Prostate gland (tissue), 2 donors: ENCODE measurements around the gene TAF1D. TPM values are rescaled to one million over a fixed set of nuclear protein-coding genes. Genes with fewer than 3 reads are reported as not detected.
"Not testable (repeated sequence)": the region's sequence is repeated elsewhere in the genome, so short reads cannot be mapped to it uniquely, and the experiment has no call there.

ENCODE experiments used
- DNase-seq: peaks from one replicate; pipeline ENCODE4 v3.0.0-alpha.2; 2019; ENCODE audit warnings: low spot score
- H3K27ac ChIP-seq, 2 donors: fragments of 200-600 bp; sonication (generic); 2 replicates each; pipeline ENCODE4 v1.5.1; 2017 to 2019
- H3K27me3 ChIP-seq: fragments of 200-600 bp; sonication (generic); replicated peaks from 2 replicates; pipeline ENCODE4 v1.5.1; 2019; ENCODE audit not compliant: insufficient read depth
- H3K36me3 ChIP-seq, 2 donors: fragments of 200-600 bp; sonication (generic); 1 replicate in 1 of 2; 2 replicates in 1 of 2; pipeline versions ENCODE4 v1.5.1 to v1.8.1; 2017 to 2019
- H3K4me1 ChIP-seq: fragments of 200-600 bp; sonication (generic); replicated peaks from 2 replicates; pipeline ENCODE4 v1.5.1; 2019
- H3K4me3 ChIP-seq, 2 donors: fragments of 200-600 bp; sonication (generic); 2 replicates each; pipeline ENCODE4 v1.5.1; 2017 to 2019
- H3K9me3 ChIP-seq: fragments of 200-600 bp; sonication (generic); 2 replicates; pipeline ENCODE4 v1.5.1; 2017
- CTCF ChIP-seq, 4 experiments: fragments of 200-600 bp in 2 of 4; fragments of 450-650 bp in 2 of 4; sonication (generic) in 2 of 4; IDR thresholded peaks; 1 replicate in 3 of 4; 2 replicates in 1 of 4; pipeline ENCODE4 v1.5.1; 2016 to 2019; ENCODE audit warnings: antibody characterized with exemption in 4 of 4, mild to moderate bottlenecking in 2 of 4, moderate library complexity in 2 of 4
- POLR2A ChIP-seq: fragments of 450-650 bp; IDR thresholded peaks from one replicate; pipeline ENCODE4 v1.6.1; 2016; ENCODE audit warnings: antibody characterized with exemption, mild to moderate bottlenecking
- POLR2AphosphoS5 ChIP-seq: sonication (generic); formaldehyde crosslinking; IDR thresholded peaks from one replicate; pipeline ENCODE4 v1.6.1; 2017; ENCODE audit warnings: antibody characterized with exemption
- WGBS: methylation state at CpG from one replicate; pipeline ENCODE4 v1.1.5; 2018; 5-methylcytosine and 5-hydroxymethylcytosine counted together
- intact Hi-C: fragments of 100-400 bp; cut with DNase I; formaldehyde crosslinking; loops from one replicate; pipeline ENCODE4 v1.14.2; 2022
- total RNA-seq, 2 donors: library from RNA; depleted of rRNA; stranded (reverse); fragments of >200 nt; gene quantifications; one replicate each; pipeline ENCODE4 v1.1.0, GENCODE V29; 2016

Gene TAF1D
- total RNA-seq, 2 donors from 2014 or later: 39.3 to 53.0 TPM

GRCh38 chr11:93761910-93762309 lies 20.6 kb upstream of the TAF1D start:
- H3K4me3 ChIP-seq: no peak overlapping the region
- H3K36me3 ChIP-seq: peaks cover 0 to 9% of the 10 kb centered on the region in 2 donors
- H3K27ac ChIP-seq: no peak overlapping the region
- intact Hi-C loops: no loop called here
- no peaks in the 10 kb centered on the region for H3K9me3 ChIP-seq
- H3K4me1 ChIP-seq: no peaks in the 10 kb centered on the region
- DNase-seq: no peak
- WGBS: 100% methylated on average over 1 of the region's 1 CpG
- no peak for TF ChIP-seq CTCF (IDR thresholded peaks at IDR 0.05)
- no peak for TF ChIP-seq POLR2AphosphoS5
- no peak for TF ChIP-seq POLR2A
- H3K27me3 ChIP-seq: no peaks in the 10 kb centered on the region

GRCh38 chr11:93759123-93759522 lies 17.8 kb upstream of the TAF1D start:
- DNase-seq, H3K27me3 ChIP-seq, H3K4me3 ChIP-seq, H3K9me3 ChIP-seq, H3K27ac ChIP-seq, intact Hi-C loops, H3K4me1 ChIP-seq: not testable (repeated sequence)
- 91% methylated on average over 4 of the region's 4 CpGs for WGBS
- peaks cover 0 to 12% of the 10 kb centered on the region in 2 donors for H3K36me3 ChIP-seq

GRCh38 chr11:93757924-93758865 lies 16.9 kb upstream of the TAF1D start:
- Histone ChIP-seq H3K9me3 (no peaks in the 10 kb centered on the region), H3K27ac (no peak overlapping the region), H3K36me3 (peaks cover 0 to 12% of the 10 kb centered on the region in 2 donors), H3K4me1 (no peaks in the 10 kb centered on the region), H3K27me3 (no peaks in the 10 kb centered on the region), H3K4me3 (no peak overlapping the region)
- no peak for DNase-seq
- 97% methylated on average over 36 of the region's 38 CpGs for WGBS
- TF ChIP-seq POLR2AphosphoS5: no peak
- TF ChIP-seq POLR2A: no peak
- TF ChIP-seq CTCF (IDR thresholded peaks at IDR 0.05): no peak
- intact Hi-C loops: no loop called here

GRCh38 chr11:93757301-93757700 lies 16.0 kb upstream of the TAF1D start:
- WGBS: 87% methylated on average over 3 of the region's 3 CpGs
- no peak for TF ChIP-seq POLR2A
- no peak for TF ChIP-seq CTCF (IDR thresholded peaks at IDR 0.05)
- no peak for TF ChIP-seq POLR2AphosphoS5
- no peaks in the 10 kb centered on the region for H3K4me1 ChIP-seq
- H3K9me3 ChIP-seq: no peaks in the 10 kb centered on the region
- H3K4me3 ChIP-seq: no peak overlapping the region
- peaks cover 0 to 12% of the 10 kb centered on the region in 2 donors for H3K36me3 ChIP-seq
- H3K27ac ChIP-seq: no peak overlapping the region
- no peak for DNase-seq
- intact Hi-C loops: no loop called here
- H3K27me3 ChIP-seq: no peaks in the 10 kb centered on the region

GRCh38 chr11:93756748-93757147 lies 15.5 kb upstream of the TAF1D start:
- 88% methylated on average over 3 of the region's 3 CpGs for WGBS
- Histone ChIP-seq H3K36me3 (peaks cover 0 to 12% of the 10 kb centered on the region in 2 donors), H3K9me3 (no peaks in the 10 kb centered on the region), H3K4me1 (no peaks in the 10 kb centered on the region), H3K27me3 (no peaks in the 10 kb centered on the region), H3K27ac (no peak overlapping the region), H3K4me3 (no peak overlapping the region)
- DNase-seq: no peak
- intact Hi-C loops: no loop called here
- TF ChIP-seq POLR2A (no peak), CTCF (IDR thresholded peaks at IDR 0.05) (no peak), POLR2AphosphoS5 (no peak)
